NCI-H2029 (cell line): ENCODE measurements around the gene NTN4.
"Not testable (repeated sequence)": the region's sequence is repeated elsewhere in the genome, so short reads cannot be mapped to it uniquely, and the experiment has no call there.

ENCODE experiments used
- DNase-seq: peaks from one replicate; lab custom pipeline; 2025; lab: John Stamatoyannopoulos, UW

Gene NTN4

DNA sequence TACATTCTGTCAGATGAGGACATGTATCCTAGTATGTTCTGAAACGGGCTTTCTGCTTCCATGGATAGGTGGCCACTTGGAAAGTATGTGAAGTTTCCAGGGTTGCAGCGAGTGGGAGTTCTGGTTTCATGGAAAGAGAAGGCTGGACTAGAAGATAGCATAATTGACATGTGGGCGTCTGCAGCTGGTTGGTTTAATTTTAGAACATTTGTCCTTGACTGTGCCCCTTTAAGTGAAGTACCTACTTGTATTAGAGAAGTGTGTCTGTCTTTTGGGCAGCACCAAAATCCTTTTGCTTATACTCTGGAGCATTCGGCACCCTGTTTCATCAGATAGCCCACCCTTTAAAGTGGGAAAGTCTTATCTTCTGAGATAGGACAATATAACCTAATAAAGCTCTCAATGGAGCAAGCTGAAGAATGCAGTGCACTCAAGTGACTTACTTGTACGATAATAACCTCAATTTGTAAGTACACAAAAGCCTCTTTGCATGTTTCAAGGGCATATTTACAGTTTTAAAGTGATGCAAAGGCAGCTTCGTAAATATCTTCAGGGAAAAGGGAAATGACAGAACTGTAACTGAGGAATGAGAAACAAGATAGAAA lies 35.2 kb downstream of the NTN4 start:
- no peak for DNase-seq

DNA sequence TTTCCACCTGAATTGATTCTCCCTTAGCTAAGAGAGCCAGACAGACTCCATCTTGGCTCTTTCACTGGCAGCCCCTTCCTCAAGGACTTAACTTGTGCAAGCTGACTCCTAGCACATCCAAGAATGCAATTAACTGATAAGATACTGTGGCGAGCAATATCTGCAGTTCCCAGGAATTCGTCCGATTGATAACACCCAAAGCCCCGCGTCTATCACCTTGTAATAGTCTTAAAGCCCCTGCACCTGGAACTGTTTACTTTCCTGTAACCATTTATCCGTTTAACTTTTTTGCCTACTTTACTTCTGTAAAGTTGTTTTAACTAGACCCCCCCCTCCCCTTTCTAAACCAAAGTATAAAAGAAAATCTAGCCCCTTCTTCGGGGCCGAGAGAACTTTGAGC lies 44.5 kb downstream of the NTN4 start:
- DNase-seq = not testable (repeated sequence)

DNA sequence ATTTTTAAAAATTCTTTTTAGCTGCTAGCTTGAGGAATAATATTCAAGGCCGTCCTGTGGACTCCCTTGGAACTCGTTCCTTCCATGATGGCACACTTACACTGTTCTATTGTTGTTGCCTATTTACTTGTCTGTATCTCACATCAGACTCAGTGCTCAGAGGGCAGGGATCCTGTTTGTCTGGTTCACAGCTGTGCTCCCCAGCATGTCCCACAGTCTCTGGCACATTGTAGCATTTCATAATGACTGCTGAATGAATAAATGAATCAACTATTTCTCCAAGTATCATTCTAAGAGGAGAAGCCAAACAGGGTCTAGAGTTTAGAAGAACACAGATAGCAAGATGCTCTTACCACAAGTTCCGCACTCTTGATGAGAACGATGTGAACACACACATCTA lies 48.0 kb downstream of the NTN4 start:
- no peak for DNase-seq

DNA sequence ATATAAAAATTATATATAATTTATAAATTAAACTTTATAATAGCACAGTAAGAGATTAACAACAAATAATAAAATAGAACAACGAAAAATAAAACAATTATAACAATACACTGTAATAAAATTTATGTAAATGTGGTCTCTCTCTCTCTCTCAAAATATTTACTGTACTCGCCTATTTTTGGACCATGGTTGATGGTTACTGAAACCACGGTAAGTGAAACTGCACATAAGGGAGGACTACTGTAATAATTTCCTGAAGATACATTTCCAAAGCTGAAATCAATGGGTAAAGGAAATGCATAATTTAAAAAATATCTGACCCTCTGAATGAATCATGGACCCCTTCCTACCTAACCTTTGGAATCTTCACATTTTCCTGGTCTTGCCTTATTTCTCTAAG lies 48.9 kb downstream of the NTN4 start:
- no peak for DNase-seq

DNA sequence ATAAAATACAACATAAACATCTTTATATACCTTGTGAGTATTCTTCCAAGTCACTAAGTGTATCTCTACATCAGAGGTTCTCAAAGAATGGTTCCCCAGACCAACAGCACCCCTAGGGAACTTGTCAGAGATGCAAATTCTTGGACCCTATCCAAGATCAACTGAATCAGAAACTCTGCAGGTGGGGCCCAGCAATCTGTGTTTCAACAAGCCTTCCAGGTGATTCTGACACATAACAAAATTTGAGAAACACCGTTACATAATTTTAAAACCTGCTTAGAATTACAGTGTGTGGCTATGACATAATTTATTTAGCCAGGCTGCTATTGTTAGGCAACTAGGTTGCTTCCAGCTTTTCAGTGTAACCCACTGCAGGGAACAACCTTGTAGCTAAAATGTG lies 49.8 kb downstream of the NTN4 start:
- no peak for DNase-seq

DNA sequence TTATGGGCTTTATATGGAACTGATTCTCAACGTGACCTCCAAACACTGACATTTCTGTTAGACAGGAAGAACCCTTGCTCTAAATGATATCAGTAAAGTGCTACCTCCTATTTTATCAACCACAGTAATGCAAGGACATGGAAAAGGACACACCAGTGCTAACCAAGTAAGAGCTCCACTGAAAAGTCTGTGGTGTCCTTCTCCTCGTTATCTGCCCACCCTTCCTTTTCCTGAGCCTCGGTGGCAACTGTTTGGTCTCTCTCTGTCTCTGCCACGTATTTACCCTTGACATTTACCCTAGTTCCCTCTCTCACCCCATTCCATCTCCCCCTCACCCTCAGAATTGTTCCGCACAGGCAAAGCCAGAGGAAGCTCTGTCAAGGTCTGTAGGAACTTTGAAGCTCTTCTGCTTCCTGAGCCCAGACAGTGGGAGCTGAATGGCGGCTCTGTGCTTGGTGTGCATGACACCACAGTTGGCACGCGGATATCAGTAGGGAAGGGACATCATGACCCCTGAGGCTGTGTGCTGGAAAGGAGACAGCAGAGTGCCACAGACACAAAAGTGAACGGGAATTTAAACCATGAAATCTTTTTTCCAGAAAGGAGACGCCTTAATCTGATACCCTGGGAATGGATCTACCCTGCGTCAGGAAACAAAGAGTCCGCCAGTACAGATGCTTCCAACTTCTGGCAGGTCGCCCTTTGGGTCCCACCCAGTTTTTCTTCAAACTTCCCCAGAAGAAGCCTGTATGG lies 50.8 kb downstream of the NTN4 start:
- DNase-seq = no peak

DNA sequence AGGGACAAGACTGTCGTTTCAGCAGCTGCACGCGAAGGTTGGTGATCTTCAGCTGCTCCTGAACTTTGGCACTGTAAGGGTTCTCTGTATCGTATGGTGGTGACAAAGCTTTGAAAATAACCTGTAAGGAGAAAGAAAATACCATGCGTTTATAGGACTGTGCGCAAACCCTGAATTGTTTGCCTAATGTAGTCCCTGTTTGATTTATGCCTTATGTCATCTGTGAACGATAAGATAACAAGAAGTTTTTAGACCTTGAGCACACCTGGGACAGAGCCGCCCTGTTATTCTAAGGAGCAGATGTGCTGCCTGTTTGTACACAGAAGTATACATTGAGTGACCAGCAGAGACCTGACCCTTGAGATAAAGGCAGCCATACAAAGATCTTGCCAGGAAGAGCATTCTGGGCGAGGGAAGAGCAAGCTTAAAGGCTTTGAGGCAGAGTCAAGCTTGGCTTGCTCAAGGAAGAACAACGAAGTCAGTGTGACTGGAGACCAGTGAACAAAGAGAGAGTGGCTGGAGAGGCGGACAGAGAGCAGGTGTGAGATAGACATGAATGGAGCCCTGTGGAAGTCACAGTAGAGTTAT lies 52.4 kb downstream of the NTN4 start:
- DNase-seq = no peak

DNA sequence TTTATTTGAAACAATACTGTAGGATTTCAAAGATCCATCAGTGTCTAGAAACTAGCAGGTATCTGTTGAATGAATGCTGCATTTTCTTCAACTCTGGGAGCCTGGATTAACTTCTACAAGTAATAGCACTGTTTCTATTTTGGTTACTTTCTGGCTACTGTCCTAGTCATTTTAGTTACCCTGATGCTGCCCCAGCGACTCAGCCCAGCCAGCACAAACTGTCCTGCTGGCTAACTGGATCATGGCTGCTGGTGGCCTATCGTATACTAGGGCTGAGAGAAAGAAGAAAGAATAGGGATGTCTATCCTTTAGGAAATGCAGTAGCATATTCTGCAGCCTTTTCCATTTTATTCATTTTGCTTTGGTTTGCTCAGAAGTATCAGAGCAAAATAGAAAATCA lies 53.9 kb downstream of the NTN4 start:
- DNase-seq = no peak

DNA sequence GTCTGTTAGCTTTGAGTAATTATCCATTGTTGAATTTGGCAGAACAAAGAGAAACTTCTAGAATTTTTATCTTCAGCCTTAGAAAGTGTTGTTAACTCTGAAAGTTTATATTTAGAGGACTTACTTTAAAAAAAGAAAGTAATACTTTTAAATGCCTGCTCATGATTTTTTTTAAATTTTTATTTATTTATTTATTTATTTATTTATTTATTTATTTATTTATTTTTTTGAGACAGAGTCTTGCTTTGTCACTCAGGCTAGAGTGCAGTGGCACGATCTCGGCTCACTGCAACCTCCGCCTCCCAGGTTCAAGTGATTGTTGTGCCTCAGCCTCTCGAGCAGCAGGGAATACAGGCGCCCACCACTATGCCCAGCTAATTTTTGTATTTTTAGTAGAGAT lies 54.8 kb downstream of the NTN4 start:
- not testable (repeated sequence) for DNase-seq

DNA sequence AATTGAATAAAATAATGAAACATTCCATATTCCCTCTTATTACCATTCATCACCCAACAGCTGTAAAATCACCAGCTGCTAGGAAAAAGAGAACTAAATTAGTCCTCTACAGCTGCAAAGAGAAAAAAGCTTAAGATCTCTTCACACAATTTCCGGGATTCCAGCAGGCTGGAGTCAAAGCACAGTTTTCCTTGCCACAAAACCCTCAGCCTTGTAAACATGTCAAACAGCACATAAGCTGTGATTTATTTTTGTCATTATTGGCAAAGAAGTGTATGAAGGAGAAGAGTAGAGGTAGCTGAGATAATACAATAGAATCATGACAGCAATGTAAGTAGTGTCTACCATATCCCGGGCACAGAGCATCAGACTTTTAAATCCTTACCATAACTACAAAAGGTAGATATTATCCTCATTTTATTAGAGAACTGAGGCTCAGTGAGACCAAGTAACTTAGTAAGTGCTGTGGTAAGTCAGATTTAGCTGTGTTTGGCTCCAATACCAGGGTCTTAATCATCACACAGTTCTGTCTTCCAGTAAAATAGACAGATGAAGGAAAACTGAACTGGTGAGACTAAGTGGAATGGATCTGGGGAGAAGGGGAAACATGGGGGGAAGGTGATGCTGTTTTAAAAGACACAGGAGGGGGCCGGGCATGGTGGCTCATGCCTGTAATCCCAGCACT lies 57.3 kb downstream of the NTN4 start:
- no peak for DNase-seq

DNA sequence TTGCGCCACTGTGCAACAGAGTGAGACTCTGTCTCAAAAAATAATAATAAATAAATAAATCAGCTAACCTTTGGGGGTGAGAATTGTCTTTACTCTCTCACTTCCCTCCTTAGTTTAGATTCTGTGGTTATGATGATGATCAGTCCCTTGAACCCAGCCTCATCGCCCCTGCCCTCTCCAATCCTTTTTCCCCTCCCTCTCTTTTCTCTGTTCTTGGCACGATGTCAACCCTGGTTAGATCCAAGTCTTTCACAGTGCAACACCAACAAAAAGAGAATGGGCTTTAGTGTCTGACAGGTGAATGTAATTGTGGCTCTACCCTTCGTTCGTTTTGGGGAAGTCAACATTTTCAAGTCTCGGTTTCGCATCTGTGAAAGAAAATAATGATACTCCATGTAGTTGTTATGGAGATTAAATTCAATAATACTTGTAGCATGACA lies 59.0 kb downstream of the NTN4 start:
- no peak for DNase-seq

DNA sequence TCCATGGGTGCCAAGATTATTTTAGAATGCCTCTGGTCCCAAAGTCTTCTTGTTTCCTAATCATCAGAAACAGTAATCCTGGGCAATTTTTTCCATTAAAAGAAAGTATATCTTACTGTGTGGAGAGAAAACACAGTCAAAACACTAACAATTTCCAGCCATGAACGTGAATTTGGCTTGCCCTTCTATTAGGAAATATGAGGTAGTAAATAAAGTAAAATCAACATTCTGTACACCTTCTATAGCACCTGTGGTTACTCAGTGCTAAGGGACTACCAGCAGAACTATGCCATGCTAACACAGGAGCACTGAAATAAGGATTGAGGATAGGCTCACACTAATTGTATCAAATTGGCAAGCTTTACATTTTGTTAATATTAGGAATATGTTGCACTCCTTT lies 60.1 kb downstream of the NTN4 start:
- no peak for DNase-seq

DNA sequence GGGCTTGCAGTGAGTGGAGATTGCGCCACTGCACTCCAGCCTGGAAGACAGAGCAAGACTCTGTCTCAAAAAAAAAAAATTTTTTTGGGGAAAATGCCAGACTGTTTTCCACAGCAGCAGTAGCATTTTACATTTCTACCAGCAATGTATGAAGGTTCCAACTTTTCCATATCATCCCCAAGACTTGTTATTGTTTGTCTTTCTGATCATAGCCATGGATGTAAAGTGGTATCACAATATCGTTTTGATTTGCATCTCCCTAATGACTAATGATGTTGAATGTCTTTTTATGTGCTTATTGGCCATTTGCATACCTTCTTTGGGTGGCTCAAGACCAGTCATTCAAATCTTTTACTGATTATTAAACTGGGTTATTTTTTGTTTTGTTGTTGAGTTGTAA lies 63.7 kb downstream of the NTN4 start:
- no peak for DNase-seq

DNA sequence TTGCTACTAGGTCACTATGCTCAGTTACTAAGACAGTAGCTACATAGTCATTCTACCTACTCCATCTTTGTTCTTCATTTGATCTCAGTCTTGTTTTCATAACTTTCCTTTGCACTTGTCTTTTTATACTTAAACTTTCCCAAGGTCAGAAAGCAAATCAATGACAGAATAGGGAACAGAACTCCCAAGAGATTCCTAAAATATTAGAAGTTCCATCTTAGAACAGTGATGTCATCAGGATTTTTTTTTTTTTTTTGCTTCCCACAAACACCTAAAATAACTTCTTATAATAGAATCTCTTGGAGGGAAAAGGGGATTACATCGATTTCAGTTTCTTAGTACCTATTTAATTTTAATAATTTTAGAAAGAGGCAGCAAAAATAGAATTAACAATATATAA lies 65.8 kb downstream of the NTN4 start:
- DNase-seq = no peak

DNA sequence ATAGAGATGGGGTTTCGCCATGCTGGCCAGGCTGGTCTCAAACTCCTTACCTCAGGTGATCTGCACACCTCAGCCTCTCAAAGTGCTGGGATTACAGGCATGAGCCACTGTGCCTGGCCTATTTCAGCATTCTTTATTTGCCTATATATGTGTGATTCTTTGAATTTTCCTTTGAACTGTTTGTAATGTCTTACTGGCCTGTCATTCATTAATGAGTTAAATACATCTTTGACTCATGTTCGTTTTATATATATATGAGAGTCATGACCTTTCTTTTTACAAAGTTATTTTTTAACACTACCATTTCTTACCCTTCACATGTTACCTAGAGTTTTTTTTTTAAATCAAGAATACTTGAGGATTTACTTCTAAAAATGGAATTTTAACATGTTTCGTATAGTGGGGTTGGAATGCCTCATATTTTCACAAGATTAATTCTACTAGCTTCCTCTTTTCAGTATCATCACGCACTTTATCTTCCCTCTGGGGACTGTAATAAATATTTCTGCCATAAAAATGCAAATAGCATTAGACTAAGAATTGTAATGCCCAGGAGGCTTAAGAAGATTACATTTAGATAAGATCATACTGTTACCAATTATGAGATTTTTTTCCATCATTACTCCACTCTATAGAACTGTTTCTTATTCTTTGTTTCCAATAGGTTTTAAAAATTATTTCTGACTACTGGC lies 66.7 kb downstream of the NTN4 start:
- no peak for DNase-seq

DNA sequence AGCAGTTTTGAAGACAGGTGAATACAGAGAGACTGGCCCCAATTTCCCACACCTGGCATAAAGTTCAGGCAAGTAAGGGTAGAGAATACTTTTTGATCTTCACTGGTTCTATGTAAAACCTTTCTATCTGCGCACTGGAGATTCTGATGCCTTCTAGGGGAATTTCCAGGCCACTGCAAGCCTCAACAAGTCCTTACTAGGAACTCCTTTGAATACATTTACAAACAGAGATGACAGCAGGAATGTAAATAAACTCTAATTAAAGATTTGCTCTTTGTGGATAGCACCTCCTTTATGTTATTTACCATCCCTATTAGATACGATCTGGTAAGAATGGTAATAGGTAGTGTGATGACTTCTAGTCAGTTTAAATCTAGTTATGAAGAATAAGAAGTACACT lies 69.2 kb downstream of the NTN4 start:
- DNase-seq = no peak

DNA sequence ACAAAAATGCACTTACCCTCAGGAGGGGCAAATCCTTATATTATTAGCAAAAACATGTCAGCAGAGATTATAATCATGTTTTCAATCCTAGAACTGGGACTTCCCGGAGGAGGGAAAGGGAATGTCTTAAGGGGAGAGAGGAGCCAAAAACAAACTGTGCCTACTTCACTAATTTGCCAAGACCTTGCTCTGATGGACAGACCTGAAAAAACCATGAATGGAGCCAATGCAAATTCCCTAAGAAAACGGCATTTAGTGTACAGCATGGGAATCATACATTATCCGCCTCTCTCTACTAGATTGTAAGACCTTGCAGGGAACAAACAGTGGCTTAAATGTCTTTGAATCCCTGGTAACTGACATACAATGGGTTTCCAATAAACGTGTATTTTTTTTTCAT lies 70.4 kb downstream of the NTN4 start:
- DNase-seq = no peak

DNA sequence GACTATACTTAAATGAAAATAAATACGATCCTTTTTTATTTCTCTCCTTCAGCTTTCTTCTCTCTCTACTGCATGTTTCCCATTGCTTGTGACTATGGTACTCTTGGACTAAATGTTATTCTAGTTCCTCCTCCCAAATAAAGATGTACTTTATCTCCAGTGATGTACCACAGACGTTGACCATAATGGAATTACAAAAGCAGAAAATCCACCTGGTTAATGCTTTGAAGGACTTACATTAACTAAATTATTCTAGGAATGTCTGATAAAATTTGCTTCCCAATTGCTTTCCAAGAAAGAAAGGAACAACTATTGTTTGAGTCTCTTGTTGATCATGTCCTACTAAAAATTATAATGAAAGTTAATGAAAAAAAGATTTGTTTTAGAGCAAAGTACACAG lies 71.8 kb downstream of the NTN4 start:
- DNase-seq = no peak

DNA sequence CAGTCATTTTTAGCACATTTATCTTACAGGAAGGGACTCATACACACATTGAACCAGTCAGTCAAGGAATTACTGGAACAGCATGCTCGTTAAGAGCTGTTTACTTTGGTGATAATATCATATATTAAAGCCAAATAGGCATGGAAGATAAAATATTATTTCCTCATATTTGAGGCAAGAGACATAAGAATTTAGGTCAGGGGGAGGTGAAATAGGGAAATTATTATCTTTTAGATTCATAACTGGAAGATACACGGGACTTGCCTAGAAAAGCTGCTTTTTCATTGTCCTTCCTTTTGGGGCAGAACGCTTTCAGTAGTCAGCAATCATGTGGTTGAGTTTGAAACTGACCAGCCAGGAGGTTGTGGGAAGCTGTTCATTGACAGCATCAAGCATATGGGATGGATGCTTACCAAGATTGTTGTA lies 72.5 kb downstream of the NTN4 start:
- no peak for DNase-seq

DNA sequence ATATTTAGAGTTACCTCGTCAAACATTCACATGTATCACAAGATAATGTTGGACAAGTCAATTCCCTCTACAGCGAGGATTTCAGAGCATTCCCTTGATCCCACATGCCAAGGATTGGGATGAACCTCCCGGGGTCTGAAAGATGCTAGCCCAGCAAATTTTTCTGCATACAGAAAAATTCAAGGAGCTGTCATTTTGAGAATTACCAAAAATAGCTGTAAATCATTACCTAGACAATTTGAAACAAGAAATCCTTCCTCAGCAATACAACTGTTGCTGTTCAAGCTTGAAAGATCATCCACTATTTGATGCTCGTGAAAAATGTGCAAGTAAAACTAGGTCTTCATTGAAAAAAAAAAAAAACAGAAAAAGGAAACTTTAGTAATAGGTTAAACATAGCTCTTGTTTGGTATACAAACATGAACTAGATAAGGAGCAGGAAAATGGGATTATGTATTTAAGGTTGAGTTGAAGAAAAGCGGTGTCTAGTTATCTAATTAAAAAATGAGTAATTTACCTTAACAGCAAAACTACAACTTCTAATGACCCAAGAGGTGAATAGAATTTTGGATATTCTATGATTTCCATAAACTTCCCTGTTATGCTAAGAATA lies 73.1 kb downstream of the NTN4 start:
- no peak for DNase-seq

DNA sequence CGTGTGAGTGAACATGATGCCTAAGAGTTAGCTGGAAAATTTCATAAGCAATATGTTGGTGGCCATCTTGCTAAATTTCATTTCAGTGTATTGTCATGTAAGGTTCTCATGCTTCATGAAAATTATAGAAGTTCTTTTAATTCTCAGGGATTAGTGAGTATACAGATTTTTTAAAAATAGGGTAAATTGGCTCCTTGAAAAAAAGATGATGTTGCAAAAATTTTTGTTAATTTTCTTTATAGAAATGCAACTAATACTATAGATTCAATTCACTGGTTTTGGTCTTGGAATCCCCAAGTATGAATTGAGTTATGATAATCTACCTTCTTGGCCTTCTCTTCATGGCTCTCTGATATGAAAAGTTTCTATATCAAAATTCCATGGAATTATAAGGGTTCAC lies 75.4 kb downstream of the NTN4 start:
- DNase-seq = no peak

DNA sequence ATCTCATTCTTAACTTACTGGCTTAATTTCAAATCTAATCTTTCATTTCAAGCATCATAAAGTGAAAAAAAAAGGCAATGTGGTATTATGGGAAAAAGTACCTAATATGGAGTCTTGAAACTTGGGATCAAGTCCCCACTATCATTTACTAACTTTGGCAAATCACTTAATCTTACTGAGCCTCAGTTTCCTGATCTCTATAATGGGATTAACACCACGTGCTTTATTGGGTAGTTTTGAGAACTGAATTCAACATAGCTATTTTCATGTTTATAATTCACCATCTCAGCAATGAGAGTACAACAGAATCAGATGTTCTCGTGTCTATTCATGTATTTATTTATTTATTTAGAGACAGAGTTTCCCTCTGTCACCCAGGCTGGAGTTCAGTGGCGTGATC lies 78.3 kb downstream of the NTN4 start:
- DNase-seq = no peak
